HCT116 (cell line): ENCODE results near the gene TEX11. TPM values are rescaled to one million over a fixed set of nuclear protein-coding genes. Genes with fewer than 3 reads are reported as not detected.

ENCODE experiments used
- ATAC-seq: fragments of 200-7000 bp; cut with Tn5 transposase; 2 replicates; pipeline ENCODE4 v1.9.1; 2020; ENCODE audit warnings: mild to moderate bottlenecking, moderate library complexity
- BruUV-seq: library from RNA; stranded (reverse); fragments of 400-500 nt; replicated peaks from 2 replicates; lab custom pipeline; 2021; lab: Mats Ljungman, UMichigan
- CTCF ChIA-PET: fragments of 300-600 bp; sonication (Branson Sonifier 250); formaldehyde crosslinking; loops from one replicate; lab custom pipeline; 2021; ENCODE audit warnings: antibody characterized with exemption; lab: Charles Lee
- POLR2A ChIA-PET: fragments of 300-600, 350-600 bp; sonication (Branson Sonifier 250); formaldehyde crosslinking; loops from one replicate; lab custom pipeline; 2021; ENCODE audit warnings: antibody characterized with exemption; lab: Charles Lee
- RAD21 ChIA-PET, 2 experiments: fragments of 300-600 bp; sonication (Branson Sonifier 250); formaldehyde crosslinking; loops; one replicate each; lab custom pipeline; 2023; ENCODE audit warnings: low total read pairs in 2 of 2; ENCODE audit not compliant: uncharacterized antibody in 2 of 2, unreplicated experiment in 2 of 2, low non-redundant PET in 1 of 2; lab: Charles Lee
- DNase-seq: peaks from one replicate; pipeline ENCODE4 v3.0.0-alpha.2; 2010; ENCODE audit warnings: low read depth, low spot score
- H2AFZ ChIP-seq: fragments of 200-600 bp; shearing (Covaris generic), sonication (generic); 2 replicates; pipeline ENCODE4 v1.6.1; 2017; ENCODE audit warnings: low read depth, mixed run types, mixed read lengths, antibody characterized with exemption, low read length; ENCODE audit not compliant: poor library complexity, severe bottlenecking
- H3K27ac ChIP-seq: 2 replicates; pipeline ENCODE4 v1.5.1; 2012; ENCODE audit warnings: low read depth, low read length
- H3K27me3 ChIP-seq: fragments of 200-600 bp; sonication (generic); 2 replicates; pipeline ENCODE4 v1.6.1; 2016; ENCODE audit warnings: mixed run types, low read length, mixed read lengths; ENCODE audit not compliant: insufficient read depth
- H3K36me3 ChIP-seq, 2 experiments: fragments of 200-500 bp in 1 of 2; fragments of 200-600 bp in 1 of 2; sonication (Bioruptor generic) in 1 of 2; sonication (generic) in 1 of 2; 2 replicates each; pipeline versions ENCODE4 v1.5.1 to v1.6.1; 2014 to 2016; ENCODE audit warnings: low read length in 2 of 2, inconsistent platforms in 1 of 2, mixed read lengths in 1 of 2, mixed run types in 1 of 2; ENCODE audit not compliant: insufficient read depth in 2 of 2, control insufficient read depth in 1 of 2
- H3K4me1 ChIP-seq, 2 experiments: fragments of 200-600 bp in 1 of 2; sonication (generic) in 1 of 2; 2 replicates each; pipeline versions ENCODE4 v1.5.1 to v1.6.1; 2012 to 2017; ENCODE audit warnings: low read length in 2 of 2, inconsistent platforms in 1 of 2, mild to moderate bottlenecking in 1 of 2, mixed read lengths in 1 of 2, mixed run types in 1 of 2, moderate library complexity in 1 of 2; ENCODE audit not compliant: insufficient read depth in 2 of 2, control insufficient read depth in 1 of 2
- H3K4me2 ChIP-seq: fragments of 200-600 bp; sonication (generic); 2 replicates; pipeline ENCODE4 v1.6.1; 2017; ENCODE audit warnings: mixed run types, low read length, mixed read lengths
- H3K4me3 ChIP-seq, 2 experiments: fragments of 200-600 bp in 1 of 2; sonication (generic) in 1 of 2; replicated peaks in 1 of 2; 2 replicates each; pipeline ENCODE4 v1.5.1; 2011 to 2016; ENCODE audit warnings: low read length in 2 of 2, control low read depth in 1 of 2, low read depth in 1 of 2, mild to moderate bottlenecking in 1 of 2, mixed read lengths in 1 of 2, mixed run types in 1 of 2
- H3K79me2 ChIP-seq: fragments of 200-600 bp; sonication (generic); 2 replicates; pipeline ENCODE4 v1.6.1; 2017; ENCODE audit warnings: mild to moderate bottlenecking, mixed run types, low read length, moderate library complexity, mixed read lengths; ENCODE audit not compliant: insufficient read depth
- H3K9ac ChIP-seq: fragments of 200-600 bp; sonication (generic); 2 replicates; pipeline ENCODE4 v1.6.1; 2016; ENCODE audit warnings: low read length, mixed read lengths
- H3K9me2 ChIP-seq: fragments of 200-600 bp; sonication (generic), shearing (Covaris generic); 2 replicates; pipeline ENCODE4 v1.6.1; 2017; ENCODE audit warnings: mixed run types, mild to moderate bottlenecking, moderate library complexity; ENCODE audit not compliant: insufficient read depth
- H3K9me3 ChIP-seq, 2 experiments: fragments of 200-500 bp in 1 of 2; fragments of 200-600 bp in 1 of 2; sonication (Bioruptor generic) in 1 of 2; sonication (generic) in 1 of 2; 2 replicates each; pipeline ENCODE4 v1.6.1; 2014 to 2017; ENCODE audit warnings: low read length in 2 of 2, mixed read lengths in 2 of 2, inconsistent platforms in 1 of 2, low read depth in 1 of 2, mild to moderate bottlenecking in 1 of 2, mixed run types in 1 of 2, moderate library complexity in 1 of 2; ENCODE audit not compliant: control insufficient read depth in 1 of 2, insufficient read depth in 1 of 2
- H4K20me1 ChIP-seq: fragments of 200-600 bp; sonication (generic), shearing (Covaris generic); 2 replicates; pipeline ENCODE4 v1.6.1; 2017; ENCODE audit warnings: mixed run types, mild to moderate bottlenecking, moderate library complexity; ENCODE audit not compliant: insufficient read depth
- EZH2phosphoT487 ChIP-seq: fragments of 200-600 bp; IDR thresholded peaks from 2 replicates; pipeline ENCODE4 v1.6.1; 2018; ENCODE audit warnings: antibody characterized with exemption, borderline replicate concordance
- POLR2AphosphoS5 ChIP-seq: IDR thresholded peaks from 2 replicates; pipeline ENCODE4 v1.6.1; 2011; ENCODE audit warnings: mild to moderate bottlenecking, low read depth, low read length, moderate library complexity
- SP1 ChIP-seq: IDR thresholded peaks from 2 replicates; pipeline ENCODE4 v1.6.1; 2012; ENCODE audit warnings: low read depth
- TCF7L2 ChIP-seq: IDR thresholded peaks from 2 replicates; pipeline ENCODE4 v1.7.0; 2011; ENCODE audit warnings: borderline replicate concordance, inconsistent platforms; ENCODE audit not compliant: insufficient read depth, insufficient read length; ENCODE audit errors: extremely low read depth
- intact Hi-C: fragments of 100-400 bp; cut with micrococcal nuclease; formaldehyde crosslinking; loops from 2 replicates; pipeline ENCODE4 v1.10.0; 2022
- total RNA-seq: library from RNA; stranded (reverse); gene quantifications from one replicate; pipeline ENCODE4 v1.2.1, GENCODE V29; 2021; ENCODE audit not compliant: unreplicated experiment
- TF ChIP-seq, protein P1 (sequence below): IDR thresholded peaks from 2 replicates; pipeline ENCODE4 v1.6.1; 2011; ENCODE audit warnings: mild to moderate bottlenecking, low read length, moderate library complexity; ENCODE audit not compliant: insufficient replicate concordance; ENCODE audit errors: extremely low read depth

TEX11 gene
- total RNA-seq, 1 experiment from 2014 or later: 0.10 TPM

DNA sequence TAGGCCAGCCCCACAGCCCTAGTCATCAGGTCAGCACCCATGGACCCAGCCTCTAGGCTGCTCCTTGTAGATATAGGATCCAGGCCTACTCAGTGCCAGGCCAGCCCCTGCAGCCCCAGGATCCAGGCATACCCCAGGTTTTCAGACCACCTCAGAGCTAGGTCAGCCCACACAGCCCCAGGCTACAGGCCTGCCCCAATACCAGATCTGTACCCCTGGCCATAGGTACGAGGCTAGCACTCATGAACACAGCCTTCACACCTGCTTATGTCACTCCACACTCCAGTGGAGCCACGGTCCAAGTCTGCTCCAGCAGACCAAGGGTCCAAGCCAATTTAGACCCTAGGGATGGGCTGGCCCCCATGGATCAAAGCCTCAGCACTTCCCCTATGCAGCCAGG lies 272.8 kb downstream of the TEX11 start:
- no peak overlapping the region for H3K27ac ChIP-seq
- no peaks in the 10 kb centered on the region for H3K4me1 ChIP-seq
- no peaks in the 10 kb centered on the region for H3K9me2 ChIP-seq
- no peak overlapping the region for H2AFZ ChIP-seq
- H3K27me3 ChIP-seq: no peaks in the 10 kb centered on the region
- BruUV-seq: no TSS peak
- no peak overlapping the region for H3K4me2 ChIP-seq
- DNase-seq (no peak), ATAC-seq (no peak)
- no peak overlapping the region for H3K9ac ChIP-seq
- ChIA-PET POLR2A (no interaction called here), CTCF (no interaction called here), RAD21 (no interaction called here)
- intact Hi-C loops: no loop called here
- H3K9me3 ChIP-seq: no peaks in the 10 kb centered on the region
- H3K79me2 ChIP-seq: no peaks in the 10 kb centered on the region
- H3K4me3 ChIP-seq: no peak overlapping the region
- H4K20me1 ChIP-seq: no peaks in the 10 kb centered on the region
- no peaks in the 10 kb centered on the region for H3K36me3 ChIP-seq
- TF ChIP-seq POLR2AphosphoS5: no peak
- TF ChIP-seq SP1: no peak

DNA sequence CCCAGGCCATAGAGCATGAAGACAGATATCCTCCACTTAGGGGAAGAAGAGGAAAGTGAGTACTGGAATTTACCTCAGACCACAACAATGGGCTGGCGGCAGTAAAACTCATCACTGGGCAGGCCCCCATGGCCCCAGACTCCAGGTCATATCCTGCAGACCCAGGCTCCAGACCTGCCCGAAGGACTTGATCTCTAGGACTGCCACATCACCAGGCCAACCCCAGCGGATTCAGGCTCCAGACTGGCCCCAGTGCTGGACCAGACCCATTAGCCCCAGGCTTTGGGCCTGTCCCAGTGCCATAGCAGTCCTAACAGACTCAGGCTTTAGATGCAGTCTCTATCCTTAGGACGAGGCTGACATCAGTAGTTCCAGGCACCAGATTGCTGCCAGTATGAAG lies 273.3 kb downstream of the TEX11 start:
- Histone ChIP-seq H3K4me1 (no peaks in the 10 kb centered on the region), H3K4me2 (no peak overlapping the region), H3K9ac (no peak overlapping the region), H3K27ac (no peak overlapping the region), H3K79me2 (no peaks in the 10 kb centered on the region), H2AFZ (no peak overlapping the region), H3K4me3 (no peak overlapping the region), H4K20me1 (no peaks in the 10 kb centered on the region), H3K36me3 (no peaks in the 10 kb centered on the region), H3K9me2 (no peaks in the 10 kb centered on the region), H3K27me3 (no peaks in the 10 kb centered on the region), H3K9me3 (no peaks in the 10 kb centered on the region)
- ChIA-PET CTCF (no interaction called here), RAD21 (no interaction called here), POLR2A (no interaction called here)
- DNase-seq (no peak), ATAC-seq (no peak)
- BruUV-seq: no TSS peak
- no peak for TF ChIP-seq EZH2phosphoT487
- TF ChIP-seq, protein P1, sequence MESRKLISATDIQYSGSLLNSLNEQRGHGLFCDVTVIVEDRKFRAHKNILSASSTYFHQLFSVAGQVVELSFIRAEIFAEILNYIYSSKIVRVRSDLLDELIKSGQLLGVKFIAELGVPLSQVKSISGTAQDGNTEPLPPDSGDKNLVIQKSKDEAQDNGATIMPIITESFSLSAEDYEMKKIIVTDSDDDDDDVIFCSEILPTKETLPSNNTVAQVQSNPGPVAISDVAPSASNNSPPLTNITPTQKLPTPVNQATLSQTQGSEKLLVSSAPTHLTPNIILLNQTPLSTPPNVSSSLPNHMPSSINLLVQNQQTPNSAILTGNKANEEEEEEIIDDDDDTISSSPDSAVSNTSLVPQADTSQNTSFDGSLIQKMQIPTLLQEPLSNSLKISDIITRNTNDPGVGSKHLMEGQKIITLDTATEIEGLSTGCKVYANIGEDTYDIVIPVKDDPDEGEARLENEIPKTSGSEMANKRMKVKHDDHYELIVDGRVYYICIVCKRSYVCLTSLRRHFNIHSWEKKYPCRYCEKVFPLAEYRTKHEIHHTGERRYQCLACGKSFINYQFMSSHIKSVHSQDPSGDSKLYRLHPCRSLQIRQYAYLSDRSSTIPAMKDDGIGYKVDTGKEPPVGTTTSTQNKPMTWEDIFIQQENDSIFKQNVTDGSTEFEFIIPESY: no peak
- no peak for TF ChIP-seq TCF7L2
- intact Hi-C loops: no loop called here
